Vagina (tissue), 2 donors: ENCODE data around the gene EMP1. TPM values are rescaled to one million over a fixed set of nuclear protein-coding genes. Genes with fewer than 3 reads are reported as not detected.

Experiments used
- DNase-seq, 2 donors: peaks; one replicate each; pipeline ENCODE4 v3.0.0-alpha.2; 2017; ENCODE audit errors: extremely low spot score in 2 of 2
- H3K27ac ChIP-seq: fragments of 200-600 bp; sonication (generic); one replicate; pipeline ENCODE4 v1.5.1; 2019
- H3K27me3 ChIP-seq: fragments of 200-600 bp; sonication (generic); one replicate; pipeline ENCODE4 v1.5.1; 2019
- H3K36me3 ChIP-seq, 2 donors: fragments of 200-600 bp; sonication (generic); one replicate each; pipeline ENCODE4 v1.5.1; 2017 to 2019
- H3K4me1 ChIP-seq: fragments of 200-600 bp; sonication (generic); one replicate; pipeline ENCODE4 v1.5.1; 2019
- H3K4me3 ChIP-seq, 2 donors: fragments of 200-600 bp; sonication (generic); 1 replicate in 1 of 2; 2 replicates in 1 of 2; pipeline ENCODE4 v1.5.1; 2016 to 2019
- H3K9me3 ChIP-seq: fragments of 200-600 bp; sonication (generic); one replicate; pipeline ENCODE4 v1.5.1; 2019
- POLR2A ChIP-seq, 2 donors: fragments of 450-650 bp; IDR thresholded peaks; one replicate each; pipeline ENCODE4 v1.6.1; 2017; ENCODE audit warnings: antibody characterized with exemption in 2 of 2, mild to moderate bottlenecking in 2 of 2, moderate library complexity in 2 of 2
- POLR2AphosphoS5 ChIP-seq, 2 donors: sonication (generic); formaldehyde crosslinking; IDR thresholded peaks; one replicate each; pipeline ENCODE4 v1.9.0; 2017; ENCODE audit warnings: antibody characterized with exemption in 2 of 2, mild to moderate bottlenecking in 2 of 2, low read depth in 1 of 2; ENCODE audit not compliant: insufficient read depth in 1 of 2
- intact Hi-C: fragments of 100-400 bp; cut with DNase I; formaldehyde crosslinking; loops from one replicate; pipeline ENCODE4 v1.15.1; 2023
- total RNA-seq: library from RNA; depleted of rRNA; stranded (reverse); fragments of >200 nt; gene quantifications from one replicate; pipeline ENCODE4 v1.2.3, GENCODE V29; 2016
- TF ChIP-seq, protein P1 (sequence below), 3 experiments: fragments of 450-650 bp in 2 of 3; fragments of 200-600 bp in 1 of 3; sonication (generic) in 1 of 3; IDR thresholded peaks; one replicate each; pipeline ENCODE4 v1.5.1; 2017 to 2019; ENCODE audit warnings: antibody characterized with exemption in 3 of 3, mild to moderate bottlenecking in 2 of 3, moderate library complexity in 2 of 3

EMP1 gene
- total RNA-seq, 1 donor from 2014 or later = 675 TPM

GRCh38 chr12:13268581-13268980 lies 72.1 kb downstream of the EMP1 start:
- no peak for DNase-seq
- Histone ChIP-seq H3K9me3 (no peaks in the 10 kb centered on the region), H3K4me3 (no peak overlapping the region), H3K36me3 (no peaks in the 10 kb centered on the region), H3K27me3 (no peaks in the 10 kb centered on the region), H3K4me1 (no peaks in the 10 kb centered on the region), H3K27ac (no peak overlapping the region)
- intact Hi-C loops = no loop called here
- no peak for TF ChIP-seq POLR2AphosphoS5 (IDR thresholded peaks at IDR 0.05; ENCODE audit: insufficient read depth in 1 of 2, low read depth in 1 of 2)
- no peak for TF ChIP-seq POLR2A (IDR thresholded peaks at IDR 0.05)
- TF ChIP-seq, protein P1, sequence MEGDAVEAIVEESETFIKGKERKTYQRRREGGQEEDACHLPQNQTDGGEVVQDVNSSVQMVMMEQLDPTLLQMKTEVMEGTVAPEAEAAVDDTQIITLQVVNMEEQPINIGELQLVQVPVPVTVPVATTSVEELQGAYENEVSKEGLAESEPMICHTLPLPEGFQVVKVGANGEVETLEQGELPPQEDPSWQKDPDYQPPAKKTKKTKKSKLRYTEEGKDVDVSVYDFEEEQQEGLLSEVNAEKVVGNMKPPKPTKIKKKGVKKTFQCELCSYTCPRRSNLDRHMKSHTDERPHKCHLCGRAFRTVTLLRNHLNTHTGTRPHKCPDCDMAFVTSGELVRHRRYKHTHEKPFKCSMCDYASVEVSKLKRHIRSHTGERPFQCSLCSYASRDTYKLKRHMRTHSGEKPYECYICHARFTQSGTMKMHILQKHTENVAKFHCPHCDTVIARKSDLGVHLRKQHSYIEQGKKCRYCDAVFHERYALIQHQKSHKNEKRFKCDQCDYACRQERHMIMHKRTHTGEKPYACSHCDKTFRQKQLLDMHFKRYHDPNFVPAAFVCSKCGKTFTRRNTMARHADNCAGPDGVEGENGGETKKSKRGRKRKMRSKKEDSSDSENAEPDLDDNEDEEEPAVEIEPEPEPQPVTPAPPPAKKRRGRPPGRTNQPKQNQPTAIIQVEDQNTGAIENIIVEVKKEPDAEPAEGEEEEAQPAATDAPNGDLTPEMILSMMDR (IDR thresholded peaks at IDR 0.05) = no peak

Other genes with a start within 250 kb of the EMP1 start
- not detected for gene GPRC5D, start 244.6 kb upstream of the EMP1 start, total RNA-seq
- 47.6 TPM for gene HEBP1, start 196.5 kb upstream of the EMP1 start, total RNA-seq
- 11.0 TPM for gene FAM234B, start 152.3 kb upstream of the EMP1 start, total RNA-seq
- not detected for gene GSG1, start 93.1 kb upstream of the EMP1 start, total RNA-seq